C1 segment of cervical spinal cord (tissue), 14 donors: Measurements from ENCODE around the gene NECTIN2.
"Not testable (repeated sequence)": the region's sequence is repeated elsewhere in the genome, so short reads cannot be mapped to it uniquely, and the experiment has no call there.

Experiments used
- DNase-seq, 14 donors: peaks; one replicate each; lab custom pipeline; 2025; lab: John Stamatoyannopoulos, UW

NECTIN2 gene

GRCh38 chr19:44908074-44908835 is 62.2 kb downstream of the NECTIN2 start:
- DNase-seq, result no peak

GRCh38 chr19:44908836-44909261 is 62.8 kb downstream of the NECTIN2 start:
- no peak for DNase-seq

DNA sequence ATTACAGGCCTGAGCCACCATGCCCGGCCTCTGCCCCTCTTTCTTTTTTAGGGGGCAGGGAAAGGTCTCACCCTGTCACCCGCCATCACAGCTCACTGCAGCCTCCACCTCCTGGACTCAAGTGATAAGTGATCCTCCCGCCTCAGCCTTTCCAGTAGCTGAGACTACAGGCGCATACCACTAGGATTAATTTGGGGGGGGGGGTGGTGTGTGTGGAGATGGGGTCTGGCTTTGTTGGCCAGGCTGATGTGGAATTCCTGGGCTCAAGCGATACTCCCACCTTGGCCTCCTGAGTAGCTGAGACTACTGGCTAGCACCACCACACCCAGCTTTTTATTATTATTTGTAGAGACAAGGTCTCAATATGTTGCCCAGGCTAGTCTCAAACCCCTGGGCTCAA is 63.7 kb downstream of the NECTIN2 start:
- DNase-seq, result no peak

GRCh38 chr19:44911896-44912295 is 65.8 kb downstream of the NECTIN2 start:
- not testable (repeated sequence) for DNase-seq

DNA sequence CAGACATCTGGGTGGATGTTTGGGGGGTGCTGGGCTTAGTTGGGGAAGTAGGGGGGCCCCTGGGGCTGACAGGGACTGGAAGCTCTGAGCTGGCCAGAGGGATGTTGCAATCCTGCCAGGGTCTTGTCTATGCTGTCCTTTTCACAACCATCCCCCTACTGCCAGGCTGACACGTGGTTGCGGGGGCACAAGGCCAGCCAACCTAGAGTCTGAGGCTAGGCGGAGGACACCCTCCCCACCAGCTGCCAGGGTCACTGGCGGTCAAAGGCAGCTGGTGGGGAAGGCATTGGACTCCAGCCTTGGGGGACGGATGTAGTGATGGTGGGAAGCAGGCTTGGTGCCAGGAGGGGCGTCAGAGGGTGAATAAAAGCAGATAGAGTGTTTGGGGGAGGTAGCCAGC is 66.8 kb downstream of the NECTIN2 start:
- peak in 13 of 14 donors; percentile 19 to 90 (median 61) for DNase-seq

DNA sequence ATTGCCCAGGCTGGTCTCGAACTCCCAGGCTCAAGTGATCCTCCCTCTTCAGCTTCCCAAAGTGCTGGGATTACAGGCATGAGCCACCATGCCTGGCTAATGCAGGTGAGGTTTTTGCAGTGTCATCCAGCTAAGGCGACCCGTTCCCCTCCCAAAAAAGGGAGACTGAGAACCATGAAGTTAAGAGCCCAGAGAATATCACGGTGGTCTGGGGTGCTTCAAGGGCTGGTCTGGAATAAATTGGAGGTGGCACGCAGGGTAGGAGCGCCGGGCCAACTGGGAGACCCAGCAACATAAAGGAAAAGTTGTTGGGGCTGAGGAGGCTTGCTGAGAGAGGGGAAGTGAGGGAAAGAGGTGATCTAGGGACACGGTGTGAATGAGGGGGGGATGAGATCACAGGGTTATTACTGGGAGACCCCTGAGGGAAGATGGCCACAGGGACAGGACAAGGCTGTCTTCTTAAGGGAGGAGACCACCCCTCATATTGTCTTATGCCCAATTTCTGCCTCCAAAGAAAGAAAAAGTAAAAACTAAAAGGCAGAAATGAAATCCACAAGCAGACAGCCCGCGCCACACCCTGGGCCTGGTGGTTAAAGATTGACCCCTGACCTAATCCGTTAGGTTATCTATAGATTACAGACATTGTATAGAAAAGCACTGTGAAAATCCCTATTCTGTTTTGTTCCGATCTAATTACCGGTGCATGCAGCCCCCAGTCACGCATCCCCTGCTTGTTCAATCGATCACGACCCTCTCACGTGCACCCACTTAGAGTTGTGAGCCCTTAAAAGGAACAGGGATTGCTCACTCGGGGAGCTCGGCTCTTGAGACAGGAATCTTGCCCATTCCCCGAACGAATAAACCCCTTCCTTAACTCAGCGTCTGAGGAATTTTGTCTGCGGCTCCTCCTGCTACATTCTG is 67.7 kb downstream of the NECTIN2 start:
- DNase-seq, result peak in 2 of 14 donors; percentile 23 to 47

- DNase-seq, result peak; percentile 15 to 72 (median 48)
Measured at GRCh38 chr19:44914433-44915206, 68.5 kb downstream of the NECTIN2 start, which contains the start of gene APOC1. TSS of gene APOC1 (plus strand) at chr19:44914608. CDS start at chr19:44914892, 284 bp downstream.

GRCh38 chr19:44924243-44924725 is 78.2 kb downstream of the NECTIN2 start:
- no peak for DNase-seq

DNA sequence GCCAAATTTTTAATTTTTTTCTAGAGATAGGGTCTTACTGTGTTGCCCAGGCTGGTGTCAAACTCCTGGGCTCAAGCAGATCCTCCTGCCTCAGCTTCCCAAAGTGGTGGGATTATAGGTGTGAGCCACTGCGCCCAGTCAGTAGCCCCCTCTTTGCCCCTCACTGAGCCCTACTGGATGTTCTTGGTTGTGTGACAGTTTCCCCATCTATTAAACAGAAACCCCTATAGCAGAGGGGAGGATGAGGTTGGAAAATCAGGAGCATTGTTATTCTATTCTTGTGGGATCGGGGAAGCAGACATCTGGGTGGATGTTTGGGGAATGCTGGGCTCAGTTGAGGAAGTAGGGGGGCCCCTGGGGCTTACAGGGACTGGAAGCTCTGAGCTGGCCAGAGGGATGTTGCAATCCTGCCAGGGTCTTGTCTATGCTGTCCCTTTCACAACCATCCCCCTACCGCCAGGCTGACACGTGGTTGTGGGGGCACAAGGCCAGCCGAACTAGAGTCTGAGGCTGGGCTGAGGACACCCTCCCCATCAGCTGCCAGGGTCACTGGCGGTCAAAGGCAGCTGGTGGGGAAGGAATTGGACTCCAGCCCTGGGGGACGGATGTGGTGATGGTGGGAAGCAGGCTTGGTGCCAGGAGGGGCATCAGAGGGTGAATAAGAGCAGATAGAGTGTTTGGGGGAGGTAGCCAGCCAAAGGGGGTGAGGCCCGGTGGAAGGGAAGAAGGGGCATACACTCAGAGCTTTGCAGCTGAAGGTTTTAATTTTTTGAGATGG is 79.2 kb downstream of the NECTIN2 start:
- peak in 13 of 14 donors; percentile 25 to 91 (median 73) for DNase-seq

GRCh38 chr19:44926245-44927077 is 80.4 kb downstream of the NECTIN2 start:
- not testable (repeated sequence) for DNase-seq

DNA sequence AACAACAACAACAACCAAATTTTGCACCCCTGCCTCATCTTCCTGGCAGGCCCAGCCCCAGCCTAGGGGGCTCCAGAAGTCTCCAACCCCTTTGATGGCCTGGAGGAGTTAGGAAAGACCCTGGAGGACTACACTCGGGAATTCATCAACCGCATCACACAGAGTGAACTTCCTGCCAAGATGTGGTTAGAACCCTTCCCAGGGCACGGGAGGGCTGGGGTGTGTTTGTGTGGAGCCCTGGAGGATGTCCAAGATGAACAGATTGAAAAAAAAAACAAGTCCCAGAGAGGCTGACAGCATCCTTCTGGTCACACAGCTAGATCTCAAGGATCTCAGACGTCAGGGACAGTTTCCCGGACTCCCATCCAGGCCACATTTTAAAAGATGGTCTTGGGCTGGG is 81.6 kb downstream of the NECTIN2 start:
- DNase-seq, result no peak

DNA sequence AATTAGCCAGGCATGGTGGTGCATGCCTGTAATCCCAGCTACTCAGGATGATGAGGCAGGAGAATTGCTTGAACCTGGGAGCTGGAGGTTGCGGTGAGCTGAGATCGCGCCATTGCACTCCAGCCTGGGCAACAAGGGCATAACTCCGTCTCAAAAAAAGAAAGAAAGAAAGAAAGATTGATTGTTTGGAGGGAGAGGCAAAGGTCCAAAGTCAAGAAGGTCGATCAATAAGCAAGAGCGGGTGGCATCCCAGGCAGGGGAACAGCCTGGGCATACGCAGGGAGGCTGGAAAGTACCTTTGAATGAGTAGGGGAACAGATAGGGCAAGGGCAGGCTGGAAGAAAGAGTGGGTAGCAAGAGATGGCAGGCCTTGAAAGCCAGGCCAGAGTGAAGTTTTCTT is 84.0 kb downstream of the NECTIN2 start:
- DNase-seq, result no peak

GRCh38 chr19:44931541-44931940 is 85.4 kb downstream of the NECTIN2 start:
- no peak for DNase-seq
